ENCODE data around the gene NUDC. TPM values are rescaled to one million over a fixed set of nuclear protein-coding genes. Genes with fewer than 3 reads are reported as not detected.

The NUDC gene
- total and polyA plus RNA-seq, 2 of the 13 experiments (the other 11 are each of a cell fraction or from before 2014, with no cell fraction given) = 34.7 to 104 TPM

DNA sequence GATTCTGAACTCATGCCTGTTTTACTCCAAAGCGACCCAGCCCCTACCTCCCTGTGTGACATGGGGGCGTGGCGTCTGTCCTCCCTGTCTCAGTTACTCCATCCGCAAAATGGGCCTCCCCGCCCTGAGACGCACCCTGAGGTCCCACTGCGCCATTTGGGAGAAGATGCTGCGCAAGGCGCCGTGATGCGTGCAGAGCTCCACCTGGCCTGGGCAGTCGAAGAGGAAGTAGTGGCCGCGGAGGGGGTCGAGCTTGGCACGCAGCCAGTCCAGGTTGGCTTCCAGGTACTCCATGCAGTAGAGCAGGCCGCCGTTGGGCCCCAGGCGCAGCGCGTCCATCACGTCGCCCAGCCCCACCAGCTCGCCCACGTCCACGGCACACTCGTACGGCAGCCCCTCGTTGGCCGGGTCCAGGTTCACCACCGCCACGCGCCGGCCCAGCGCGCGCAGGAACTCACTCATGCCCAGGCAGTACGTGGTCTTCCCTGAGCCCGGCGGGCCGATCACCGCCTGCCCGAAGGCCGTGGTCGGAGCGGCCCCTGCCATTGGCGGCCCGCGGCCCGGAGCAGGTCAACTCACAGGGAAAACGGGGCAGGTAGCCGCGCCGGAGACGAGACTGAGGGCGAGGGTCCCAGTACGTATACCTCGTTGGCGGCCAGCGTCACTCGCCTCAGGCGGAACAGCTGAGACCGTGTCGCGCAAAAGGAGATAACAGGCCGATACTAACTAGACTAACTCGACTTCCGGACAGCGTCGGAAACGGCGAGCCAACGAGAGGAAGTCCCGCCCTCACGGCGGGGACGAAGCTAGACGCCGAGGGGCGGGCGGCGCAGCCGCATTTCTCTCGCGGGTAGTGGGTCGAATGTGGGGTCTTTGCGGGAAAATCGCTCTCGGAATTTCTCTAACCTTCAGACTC, 31.7 kb upstream of the NUDC start, which contains the start of gene GPN2 (continued):
- TF ChIP-seq, protein P1, sequence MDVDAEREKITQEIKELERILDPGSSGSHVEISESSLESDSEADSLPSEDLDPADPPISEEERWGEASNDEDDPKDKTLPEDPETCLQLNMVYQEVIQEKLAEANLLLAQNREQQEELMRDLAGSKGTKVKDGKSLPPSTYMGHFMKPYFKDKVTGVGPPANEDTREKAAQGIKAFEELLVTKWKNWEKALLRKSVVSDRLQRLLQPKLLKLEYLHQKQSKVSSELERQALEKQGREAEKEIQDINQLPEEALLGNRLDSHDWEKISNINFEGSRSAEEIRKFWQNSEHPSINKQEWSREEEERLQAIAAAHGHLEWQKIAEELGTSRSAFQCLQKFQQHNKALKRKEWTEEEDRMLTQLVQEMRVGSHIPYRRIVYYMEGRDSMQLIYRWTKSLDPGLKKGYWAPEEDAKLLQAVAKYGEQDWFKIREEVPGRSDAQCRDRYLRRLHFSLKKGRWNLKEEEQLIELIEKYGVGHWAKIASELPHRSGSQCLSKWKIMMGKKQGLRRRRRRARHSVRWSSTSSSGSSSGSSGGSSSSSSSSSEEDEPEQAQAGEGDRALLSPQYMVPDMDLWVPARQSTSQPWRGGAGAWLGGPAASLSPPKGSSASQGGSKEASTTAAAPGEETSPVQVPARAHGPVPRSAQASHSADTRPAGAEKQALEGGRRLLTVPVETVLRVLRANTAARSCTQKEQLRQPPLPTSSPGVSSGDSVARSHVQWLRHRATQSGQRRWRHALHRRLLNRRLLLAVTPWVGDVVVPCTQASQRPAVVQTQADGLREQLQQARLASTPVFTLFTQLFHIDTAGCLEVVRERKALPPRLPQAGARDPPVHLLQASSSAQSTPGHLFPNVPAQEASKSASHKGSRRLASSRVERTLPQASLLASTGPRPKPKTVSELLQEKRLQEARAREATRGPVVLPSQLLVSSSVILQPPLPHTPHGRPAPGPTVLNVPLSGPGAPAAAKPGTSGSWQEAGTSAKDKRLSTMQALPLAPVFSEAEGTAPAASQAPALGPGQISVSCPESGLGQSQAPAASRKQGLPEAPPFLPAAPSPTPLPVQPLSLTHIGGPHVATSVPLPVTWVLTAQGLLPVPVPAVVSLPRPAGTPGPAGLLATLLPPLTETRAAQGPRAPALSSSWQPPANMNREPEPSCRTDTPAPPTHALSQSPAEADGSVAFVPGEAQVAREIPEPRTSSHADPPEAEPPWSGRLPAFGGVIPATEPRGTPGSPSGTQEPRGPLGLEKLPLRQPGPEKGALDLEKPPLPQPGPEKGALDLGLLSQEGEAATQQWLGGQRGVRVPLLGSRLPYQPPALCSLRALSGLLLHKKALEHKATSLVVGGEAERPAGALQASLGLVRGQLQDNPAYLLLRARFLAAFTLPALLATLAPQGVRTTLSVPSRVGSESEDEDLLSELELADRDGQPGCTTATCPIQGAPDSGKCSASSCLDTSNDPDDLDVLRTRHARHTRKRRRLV (CRISPR knock-in tag; IDR thresholded peaks at IDR 0.05) = no peak
- TF ChIP-seq, protein P2, sequence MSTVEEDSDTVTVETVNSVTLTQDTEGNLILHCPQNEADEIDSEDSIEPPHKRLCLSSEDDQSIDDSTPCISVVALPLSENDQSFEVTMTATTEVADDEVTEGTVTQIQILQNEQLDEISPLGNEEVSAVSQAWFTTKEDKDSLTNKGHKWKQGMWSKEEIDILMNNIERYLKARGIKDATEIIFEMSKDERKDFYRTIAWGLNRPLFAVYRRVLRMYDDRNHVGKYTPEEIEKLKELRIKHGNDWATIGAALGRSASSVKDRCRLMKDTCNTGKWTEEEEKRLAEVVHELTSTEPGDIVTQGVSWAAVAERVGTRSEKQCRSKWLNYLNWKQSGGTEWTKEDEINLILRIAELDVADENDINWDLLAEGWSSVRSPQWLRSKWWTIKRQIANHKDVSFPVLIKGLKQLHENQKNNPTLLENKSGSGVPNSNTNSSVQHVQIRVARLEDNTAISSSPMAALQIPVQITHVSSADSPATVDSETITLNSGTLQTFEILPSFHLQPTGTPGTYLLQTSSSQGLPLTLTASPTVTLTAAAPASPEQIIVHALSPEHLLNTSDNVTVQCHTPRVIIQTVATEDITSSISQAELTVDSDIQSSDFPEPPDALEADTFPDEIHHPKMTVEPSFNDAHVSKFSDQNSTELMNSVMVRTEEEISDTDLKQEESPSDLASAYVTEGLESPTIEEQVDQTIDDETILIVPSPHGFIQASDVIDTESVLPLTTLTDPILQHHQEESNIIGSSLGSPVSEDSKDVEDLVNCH (CRISPR knock-in tag; IDR thresholded peaks at IDR 0.05) = no peak
- TF ChIP-seq ZNF362 (CRISPR knock-in tag; IDR thresholded peaks at IDR 0.05; ENCODE audit: borderline replicate concordance) (peak; percentile 64), ZFX (CRISPR knock-in tag; IDR thresholded peaks at IDR 0.05; ENCODE audit: low read depth) (peak; percentile 98), CBFB (CRISPR knock-in tag; IDR thresholded peaks at IDR 0.05) (peak; percentile 78), NRL (CRISPR knock-in tag; IDR thresholded peaks at IDR 0.05; ENCODE audit: borderline replicate concordance) (peak; percentile 85), ZBTB10 (CRISPR knock-in tag; IDR thresholded peaks at IDR 0.05; ENCODE audit: borderline replicate concordance) (no peak; the same call in 1 of the 2 replicates)
- TF ChIP-seq, protein P3, sequence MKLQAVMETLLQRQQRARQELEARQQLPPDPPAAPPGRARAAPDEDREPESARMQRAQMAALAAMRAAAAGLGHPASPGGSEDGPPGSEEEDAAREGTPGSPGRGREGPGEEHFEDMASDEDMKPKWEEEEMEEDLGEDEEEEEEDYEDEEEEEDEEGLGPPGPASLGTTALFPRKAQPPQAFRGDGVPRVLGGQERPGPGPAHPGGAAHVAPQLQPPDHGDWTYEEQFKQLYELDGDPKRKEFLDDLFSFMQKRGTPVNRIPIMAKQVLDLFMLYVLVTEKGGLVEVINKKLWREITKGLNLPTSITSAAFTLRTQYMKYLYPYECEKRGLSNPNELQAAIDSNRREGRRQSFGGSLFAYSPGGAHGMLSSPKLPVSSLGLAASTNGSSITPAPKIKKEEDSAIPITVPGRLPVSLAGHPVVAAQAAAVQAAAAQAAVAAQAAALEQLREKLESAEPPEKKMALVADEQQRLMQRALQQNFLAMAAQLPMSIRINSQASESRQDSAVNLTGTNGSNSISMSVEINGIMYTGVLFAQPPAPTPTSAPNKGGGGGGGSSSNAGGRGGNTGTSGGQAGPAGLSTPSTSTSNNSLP (IDR thresholded peaks at IDR 0.05; ENCODE audit: low read depth, low read length) = no peak

All from HepG2 (cell line).